Measurements from ENCODE around the gene APMAP.

DNA sequence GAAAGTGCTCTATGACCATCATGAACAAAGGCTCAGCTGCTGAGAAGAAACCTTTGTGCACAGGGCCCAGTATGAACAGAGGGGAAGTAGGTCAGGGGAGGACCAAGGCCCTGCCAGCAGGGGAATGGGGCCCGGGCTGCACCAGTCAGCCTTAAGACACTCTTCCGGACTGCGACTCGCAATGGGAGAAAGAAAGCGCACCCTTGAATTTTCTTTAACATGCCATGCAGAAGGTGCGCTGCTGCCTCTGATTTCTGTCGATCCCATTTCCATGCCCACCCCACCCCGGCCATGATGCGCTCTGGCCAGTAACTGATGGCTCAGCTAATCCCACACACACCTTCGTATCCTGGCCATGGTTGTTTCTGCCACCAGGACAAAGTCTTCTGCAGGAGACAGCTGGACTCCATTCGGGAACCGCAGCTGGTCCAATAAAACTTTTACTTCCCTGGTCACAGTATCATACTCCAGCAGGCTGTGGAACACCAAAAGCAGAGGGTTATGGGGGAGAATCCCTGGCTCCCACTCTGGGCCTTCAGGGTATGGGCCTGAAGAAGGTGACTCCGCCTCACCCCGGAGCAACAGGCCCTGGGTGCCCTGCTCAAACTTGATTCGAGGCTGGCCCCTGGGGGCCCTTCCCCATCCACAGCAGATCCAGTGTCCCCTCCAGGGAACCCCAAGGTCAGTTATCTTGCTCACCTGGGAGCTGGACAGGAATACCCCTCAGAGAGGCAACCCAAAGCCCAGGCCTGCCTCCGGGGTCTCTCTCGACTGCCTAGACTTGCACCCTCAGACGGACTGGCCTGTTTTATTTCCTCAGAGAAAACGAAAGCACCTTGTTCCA lies 23.1 kb downstream of the APMAP start:
- no peak for TF ChIP-seq EZH2phosphoT487 (conservative IDR thresholded peaks at IDR 0.05; ENCODE audit: low read length)
- TF ChIP-seq, protein P1, sequence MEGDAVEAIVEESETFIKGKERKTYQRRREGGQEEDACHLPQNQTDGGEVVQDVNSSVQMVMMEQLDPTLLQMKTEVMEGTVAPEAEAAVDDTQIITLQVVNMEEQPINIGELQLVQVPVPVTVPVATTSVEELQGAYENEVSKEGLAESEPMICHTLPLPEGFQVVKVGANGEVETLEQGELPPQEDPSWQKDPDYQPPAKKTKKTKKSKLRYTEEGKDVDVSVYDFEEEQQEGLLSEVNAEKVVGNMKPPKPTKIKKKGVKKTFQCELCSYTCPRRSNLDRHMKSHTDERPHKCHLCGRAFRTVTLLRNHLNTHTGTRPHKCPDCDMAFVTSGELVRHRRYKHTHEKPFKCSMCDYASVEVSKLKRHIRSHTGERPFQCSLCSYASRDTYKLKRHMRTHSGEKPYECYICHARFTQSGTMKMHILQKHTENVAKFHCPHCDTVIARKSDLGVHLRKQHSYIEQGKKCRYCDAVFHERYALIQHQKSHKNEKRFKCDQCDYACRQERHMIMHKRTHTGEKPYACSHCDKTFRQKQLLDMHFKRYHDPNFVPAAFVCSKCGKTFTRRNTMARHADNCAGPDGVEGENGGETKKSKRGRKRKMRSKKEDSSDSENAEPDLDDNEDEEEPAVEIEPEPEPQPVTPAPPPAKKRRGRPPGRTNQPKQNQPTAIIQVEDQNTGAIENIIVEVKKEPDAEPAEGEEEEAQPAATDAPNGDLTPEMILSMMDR (IDR thresholded peaks at IDR 0.05; ENCODE audit: insufficient read depth, low read length, poor library complexity, severe bottlenecking): no peak
